Right atrium auricular region (tissue), 2 donors: ENCODE data around the gene SLC10A3. TPM values are rescaled to one million over a fixed set of nuclear protein-coding genes. Genes with fewer than 3 reads are reported as not detected.
"Not testable (repeated sequence)": the region's sequence is repeated elsewhere in the genome, so short reads cannot be mapped to it uniquely, and the experiment has no call there.

Experiments
- DNase-seq: peaks from one replicate; pipeline ENCODE4 v3.0.0-alpha.2; 2019; ENCODE audit warnings: low spot score
- H3K27ac ChIP-seq, 2 donors: fragments of 200-600 bp; sonication (generic); 1 replicate in 1 of 2; 2 replicates in 1 of 2; pipeline ENCODE4 v1.5.1; 2016 to 2019
- H3K27me3 ChIP-seq, 2 donors: fragments of 200-600 bp; sonication (generic); one replicate each; pipeline versions ENCODE4 v1.5.1 to v1.6.0; 2017 to 2019
- H3K36me3 ChIP-seq: fragments of 200-600 bp; sonication (generic); one replicate; pipeline ENCODE4 v1.5.1; 2016
- H3K4me1 ChIP-seq, 2 donors: fragments of 200-600 bp; sonication (generic); one replicate each; pipeline versions ENCODE4 v1.5.1 to v1.6.0; 2017 to 2019
- H3K4me3 ChIP-seq, 2 donors: fragments of 200-600 bp; sonication (generic); 1 replicate in 1 of 2; 2 replicates in 1 of 2; pipeline ENCODE4 v1.5.1; 2017 to 2019; ENCODE audit warnings: mild to moderate bottlenecking in 1 of 2, moderate library complexity in 1 of 2
- H3K9me3 ChIP-seq, 2 donors: fragments of 200-600 bp; sonication (generic); one replicate each; pipeline ENCODE4 v1.5.1; 2019
- total RNA-seq, 2 donors: library from RNA; depleted of rRNA; stranded (reverse); fragments of >200 nt; gene quantifications; one replicate each; pipeline ENCODE4 v1.1.0, GENCODE V29; 2016
- TF ChIP-seq, protein P1 (sequence below), 2 donors: fragments of 200-600 bp; sonication (generic); IDR thresholded peaks; one replicate each; pipeline ENCODE4 v1.5.1; 2019; ENCODE audit warnings: antibody characterized with exemption in 2 of 2

SLC10A3 gene
- total RNA-seq, 2 donors from 2014 or later, result 22.2 to 22.9 TPM

DNA sequence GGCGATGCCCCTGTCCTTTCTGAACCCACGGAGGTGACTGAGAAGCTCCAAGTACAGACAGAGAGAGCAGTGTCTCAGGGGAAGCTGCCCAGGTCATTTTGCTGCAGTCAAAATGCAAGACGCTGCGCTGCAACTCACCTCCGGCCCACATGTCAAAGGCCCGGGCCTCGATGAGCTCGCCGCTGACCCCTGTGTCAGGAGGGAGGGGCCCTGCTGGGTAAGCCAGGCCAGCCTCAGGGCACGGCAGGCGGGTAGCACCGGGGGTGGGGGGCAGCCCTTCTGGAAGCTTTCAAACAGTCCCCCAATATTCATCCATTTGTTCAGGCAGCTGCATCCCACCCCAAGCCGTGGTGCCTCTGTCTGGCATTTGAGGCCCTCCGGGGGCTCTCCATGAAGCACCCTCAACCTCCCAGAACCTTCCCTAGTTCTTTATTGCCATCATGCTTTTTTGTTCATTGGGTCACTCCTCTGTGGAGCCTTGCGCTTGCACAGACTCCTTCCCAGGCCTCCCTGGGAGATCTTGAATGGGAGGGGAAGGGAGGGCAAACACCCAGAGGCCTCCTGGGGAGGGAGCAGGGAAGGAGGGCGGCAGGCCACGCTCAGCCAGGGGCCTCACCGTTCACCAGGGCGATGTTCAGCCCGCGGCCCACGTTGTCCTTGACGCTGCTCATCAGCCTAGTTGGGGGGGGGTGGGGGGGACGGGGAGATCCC lies 17.4 kb upstream of the SLC10A3 start:
- Histone ChIP-seq H3K9me3 (no peaks in the 10 kb centered on the region), H3K27ac (no peak overlapping the region), H3K4me3 (no peak overlapping the region), H3K4me1 (no peaks in the 10 kb centered on the region), H3K27me3 (no peaks in the 10 kb centered on the region), H3K36me3 (peaks cover 30% of the 10 kb centered on the region)
- TF ChIP-seq, protein P1, sequence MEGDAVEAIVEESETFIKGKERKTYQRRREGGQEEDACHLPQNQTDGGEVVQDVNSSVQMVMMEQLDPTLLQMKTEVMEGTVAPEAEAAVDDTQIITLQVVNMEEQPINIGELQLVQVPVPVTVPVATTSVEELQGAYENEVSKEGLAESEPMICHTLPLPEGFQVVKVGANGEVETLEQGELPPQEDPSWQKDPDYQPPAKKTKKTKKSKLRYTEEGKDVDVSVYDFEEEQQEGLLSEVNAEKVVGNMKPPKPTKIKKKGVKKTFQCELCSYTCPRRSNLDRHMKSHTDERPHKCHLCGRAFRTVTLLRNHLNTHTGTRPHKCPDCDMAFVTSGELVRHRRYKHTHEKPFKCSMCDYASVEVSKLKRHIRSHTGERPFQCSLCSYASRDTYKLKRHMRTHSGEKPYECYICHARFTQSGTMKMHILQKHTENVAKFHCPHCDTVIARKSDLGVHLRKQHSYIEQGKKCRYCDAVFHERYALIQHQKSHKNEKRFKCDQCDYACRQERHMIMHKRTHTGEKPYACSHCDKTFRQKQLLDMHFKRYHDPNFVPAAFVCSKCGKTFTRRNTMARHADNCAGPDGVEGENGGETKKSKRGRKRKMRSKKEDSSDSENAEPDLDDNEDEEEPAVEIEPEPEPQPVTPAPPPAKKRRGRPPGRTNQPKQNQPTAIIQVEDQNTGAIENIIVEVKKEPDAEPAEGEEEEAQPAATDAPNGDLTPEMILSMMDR (IDR thresholded peaks at IDR 0.05), result no peak
- DNase-seq, result no peak

DNA sequence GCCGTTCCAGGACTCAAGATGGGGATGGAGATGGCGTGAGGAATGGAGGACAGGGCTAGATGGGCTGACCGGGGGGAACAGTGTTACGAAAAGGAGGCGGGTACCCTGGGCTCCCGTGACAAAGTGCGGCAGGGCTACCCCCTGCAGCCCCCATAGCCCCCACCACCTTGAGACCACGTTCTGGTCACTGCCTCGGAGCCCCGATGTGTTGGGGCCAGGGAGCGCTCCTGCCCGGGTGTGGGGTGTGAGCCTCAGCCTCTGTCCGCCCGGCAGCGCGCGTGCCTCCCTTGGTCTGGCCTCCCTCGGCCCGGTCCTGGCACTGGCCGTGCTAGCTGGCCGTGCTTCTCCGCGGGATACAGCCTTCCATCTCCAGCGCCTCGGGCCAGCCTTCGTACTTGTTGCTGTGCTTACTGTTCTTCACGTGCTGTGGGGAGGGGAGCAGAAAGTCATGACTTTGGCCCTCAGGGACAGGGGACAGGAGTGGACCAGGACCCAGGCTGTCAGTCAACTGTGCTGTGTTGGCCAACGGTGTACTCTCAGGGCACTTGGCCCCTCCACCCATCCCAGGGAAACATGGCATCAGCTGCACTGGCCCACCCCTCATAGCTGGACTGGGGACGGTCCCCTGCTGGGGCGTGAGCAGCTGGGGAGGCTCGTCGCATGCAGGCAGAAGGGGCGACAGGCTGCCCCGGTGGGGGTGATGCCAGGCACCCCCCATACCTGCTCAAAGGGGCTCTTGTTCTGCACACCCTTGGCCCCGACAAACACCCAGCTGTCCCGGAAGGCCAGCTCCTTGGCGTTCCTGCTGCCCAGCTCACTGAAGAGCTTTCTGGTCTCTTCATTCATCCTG lies 16.3 kb upstream of the SLC10A3 start:
- DNase-seq, result no peak
- no peak overlapping the region for H3K27ac ChIP-seq
- H3K36me3 ChIP-seq, result peaks cover 30% of the 10 kb centered on the region

DNA sequence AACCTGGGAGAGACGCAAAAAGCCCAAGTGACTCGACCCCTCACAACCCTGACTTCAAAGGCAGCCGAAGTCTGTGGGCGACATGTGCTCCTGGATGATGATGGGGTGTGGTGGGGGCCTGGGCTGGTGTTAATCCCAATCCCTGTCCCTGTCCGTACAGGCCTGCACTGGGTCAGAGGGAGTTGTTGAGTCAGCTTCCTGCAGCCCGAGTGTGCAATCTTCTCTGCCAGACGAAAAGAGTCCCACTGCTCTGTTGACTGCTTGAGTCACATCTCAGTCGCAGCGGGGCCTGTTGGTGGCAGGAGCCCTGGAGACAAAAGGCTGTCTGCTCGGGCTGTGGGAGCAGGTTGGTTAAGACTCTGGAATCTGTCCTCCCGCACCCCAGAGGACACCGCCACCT lies 15.3 kb upstream of the SLC10A3 start:
- Histone ChIP-seq H3K27me3 (no peaks in the 10 kb centered on the region), H3K4me3 (no peak overlapping the region), H3K27ac (no peak overlapping the region), H3K36me3 (peaks cover 30% of the 10 kb centered on the region), H3K9me3 (no peaks in the 10 kb centered on the region), H3K4me1 (no peaks in the 10 kb centered on the region)
- DNase-seq, result no peak
- TF ChIP-seq, protein P1 (IDR thresholded peaks at IDR 0.05), result no peak

More for the DNA sequence above, 16.3 kb upstream of the SLC10A3 start:
- Histone ChIP-seq H3K9me3 (no peaks in the 10 kb centered on the region), H3K27me3 (no peaks in the 10 kb centered on the region), H3K4me3 (no peak overlapping the region), H3K4me1 (no peaks in the 10 kb centered on the region)
- TF ChIP-seq, protein P1 (IDR thresholded peaks at IDR 0.05), result no peak

DNA sequence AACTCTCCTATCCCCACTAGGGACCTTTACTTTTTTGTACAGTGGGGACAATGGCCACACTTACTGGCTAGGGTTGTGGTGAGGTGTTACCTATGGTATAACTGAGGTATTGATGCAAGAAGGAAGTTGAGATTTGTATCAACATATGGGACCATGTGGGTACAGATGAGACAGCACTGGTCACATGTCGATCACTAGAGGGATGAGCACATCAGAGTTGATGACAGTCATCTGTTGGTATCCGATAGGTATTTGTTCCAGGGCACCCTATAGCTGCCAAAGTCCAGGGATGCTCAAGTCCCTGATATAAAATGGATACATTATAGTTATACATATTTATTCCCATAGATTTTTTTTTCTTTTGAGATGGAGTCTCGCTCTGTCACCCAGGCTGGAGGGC lies 12.6 kb upstream of the SLC10A3 start:
- no peaks in the 10 kb centered on the region for H3K9me3 ChIP-seq
- DNase-seq, result no peak
- no peaks in the 10 kb centered on the region for H3K4me1 ChIP-seq
- TF ChIP-seq, protein P1 (IDR thresholded peaks at IDR 0.05), result no peak
- no peaks in the 10 kb centered on the region for H3K27me3 ChIP-seq
- H3K4me3 ChIP-seq, result no peak overlapping the region
- H3K36me3 ChIP-seq, result peaks cover 14% of the 10 kb centered on the region
- H3K27ac ChIP-seq, result no peak overlapping the region

DNA sequence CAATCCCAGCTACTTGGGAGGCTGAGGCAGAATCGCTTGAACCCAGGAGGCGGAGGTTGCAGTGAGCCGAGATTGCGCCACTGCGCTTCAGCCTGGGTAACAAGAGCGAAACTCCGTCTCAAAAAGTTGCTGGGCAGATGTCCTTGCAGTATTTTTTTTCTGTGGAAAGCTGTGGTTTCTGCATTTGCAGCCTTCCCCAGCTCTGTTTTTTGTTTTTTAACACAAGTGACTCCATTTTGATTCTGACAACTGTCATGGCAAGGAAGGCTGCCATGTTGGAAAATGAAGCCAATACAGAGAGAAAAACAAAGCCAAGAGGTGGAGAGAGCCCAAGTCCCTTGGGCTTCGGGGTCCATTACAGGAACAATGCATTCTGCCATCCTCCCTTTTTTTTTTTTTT lies 11.7 kb upstream of the SLC10A3 start:
- Histone ChIP-seq H3K9me3 (no peaks in the 10 kb centered on the region), H3K27ac (no peak overlapping the region), H3K4me3 (no peak overlapping the region), H3K27me3 (no peaks in the 10 kb centered on the region), H3K36me3 (peaks cover 6% of the 10 kb centered on the region), H3K4me1 (no peaks in the 10 kb centered on the region)
- no peak for DNase-seq
- TF ChIP-seq, protein P1 (IDR thresholded peaks at IDR 0.05), result no peak

DNA sequence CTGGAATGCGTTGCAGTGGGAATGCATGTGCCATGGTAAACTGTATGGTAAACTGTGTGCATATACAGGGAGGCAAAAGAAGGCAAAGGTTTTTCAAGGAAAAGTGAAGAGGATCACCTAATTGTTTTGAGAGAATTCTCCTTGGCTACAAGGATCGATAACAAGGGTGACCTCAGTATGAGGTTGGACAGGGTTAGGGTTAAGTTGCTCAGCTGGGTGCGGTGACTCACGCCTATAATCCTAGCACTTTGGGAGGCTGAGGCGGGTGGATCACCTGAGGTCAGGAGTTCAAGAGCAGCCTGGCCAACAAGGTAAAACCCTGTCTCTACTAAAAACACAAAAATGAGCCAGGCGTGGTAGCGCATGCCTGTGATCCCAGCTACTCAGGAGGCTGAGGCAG lies 11.0 kb upstream of the SLC10A3 start:
- not testable (repeated sequence) for H3K27me3 ChIP-seq, H3K36me3 ChIP-seq, H3K4me1 ChIP-seq, H3K4me3 ChIP-seq, DNase-seq, H3K9me3 ChIP-seq, H3K27ac ChIP-seq

DNA sequence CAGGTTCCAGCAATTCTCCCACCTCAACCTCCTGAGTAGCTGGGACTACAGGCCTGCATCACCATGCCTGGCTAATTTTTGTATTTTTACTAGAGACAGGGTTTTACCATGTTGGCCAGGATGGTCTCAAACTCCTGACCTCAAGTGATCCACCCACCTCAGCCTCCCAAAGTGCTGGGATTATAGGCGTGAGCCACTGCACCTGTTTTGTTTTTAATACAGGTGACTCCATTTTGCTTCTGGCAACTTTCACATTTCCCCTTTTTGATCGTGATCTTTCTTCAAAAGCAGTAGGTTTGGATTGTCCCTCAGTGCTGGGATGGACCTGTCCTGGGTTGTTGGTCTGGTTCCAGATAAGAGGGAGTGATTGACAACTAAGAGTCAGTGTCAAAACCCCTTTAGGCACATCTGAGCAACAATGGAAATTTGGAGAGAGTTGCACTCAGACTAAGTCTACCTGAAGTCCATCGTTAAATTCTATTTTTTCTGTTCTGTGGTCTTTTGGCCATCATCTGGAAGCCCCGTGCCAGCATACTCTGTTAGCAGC lies 6.2 kb upstream of the SLC10A3 start:
- not testable (repeated sequence) for DNase-seq, H3K4me1 ChIP-seq, H3K9me3 ChIP-seq, H3K36me3 ChIP-seq, H3K27me3 ChIP-seq, H3K4me3 ChIP-seq, H3K27ac ChIP-seq
